ENCODE results near the gene PROSER3.

Gene PROSER3

GRCh38 chr19:35777961-35778360 lies 20.0 kb downstream of the PROSER3 start:
- no peak for DNase-seq (ENCODE audit: low read depth)

GRCh38 chr19:35779033-35779432 lies 21.1 kb downstream of the PROSER3 start:
- DNase-seq (ENCODE audit: low read depth), result no peak

DNA sequence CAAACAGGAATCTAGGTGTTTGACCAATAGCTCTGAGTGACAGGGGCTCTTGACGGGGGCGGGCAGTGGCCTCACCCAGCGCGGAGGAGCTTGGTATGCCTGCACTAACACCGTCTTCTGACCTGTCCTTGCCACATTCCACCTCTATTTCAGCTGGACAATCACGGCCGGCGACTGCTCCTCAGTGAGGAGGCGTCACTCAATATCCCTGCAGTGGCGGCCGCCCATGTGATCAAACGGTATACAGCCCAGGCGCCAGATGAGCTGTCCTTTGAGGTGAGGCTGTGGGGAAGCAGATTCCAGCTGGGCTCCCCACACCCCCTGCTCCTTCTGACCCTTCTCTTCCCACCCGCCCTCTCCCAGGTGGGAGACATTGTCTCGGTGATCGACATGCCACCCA lies 22.1 kb downstream of the PROSER3 start:
- DNase-seq (ENCODE audit: low read depth), result no peak

- no peak for DNase-seq (ENCODE audit: low read depth)
These were observed 22.7 kb downstream of the PROSER3 start for GRCh38 chr19:35780717-35781116.

DNA sequence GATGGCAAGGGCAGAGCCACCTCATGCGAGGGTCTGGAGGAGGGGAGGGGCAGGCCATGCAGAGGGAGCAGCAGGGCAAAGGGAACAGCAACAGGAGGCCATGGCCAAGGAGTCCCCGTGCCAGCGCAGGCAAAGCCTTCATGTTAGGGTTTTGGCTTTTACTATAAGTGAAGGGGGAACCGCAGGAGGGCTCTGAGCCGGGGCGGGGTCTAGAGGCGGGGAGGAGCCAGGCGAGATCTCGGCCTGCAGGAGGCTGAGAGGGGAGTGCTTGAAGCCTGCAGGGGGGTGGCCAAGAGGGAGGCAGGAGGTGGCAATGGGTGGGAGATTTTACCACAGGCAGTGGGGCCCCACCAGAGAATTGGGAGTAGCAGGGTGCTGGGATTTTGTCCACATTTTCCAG lies 23.7 kb downstream of the PROSER3 start:
- no peak for DNase-seq (ENCODE audit: low read depth)

- DNase-seq (ENCODE audit: low read depth), result no peak
These were observed 24.6 kb downstream of the PROSER3 start for GRCh38 chr19:35782589-35782988.

GRCh38 chr19:35783469-35784434 lies 25.8 kb downstream of the PROSER3 start:
- DNase-seq (ENCODE audit: low read depth), result no peak

DNA sequence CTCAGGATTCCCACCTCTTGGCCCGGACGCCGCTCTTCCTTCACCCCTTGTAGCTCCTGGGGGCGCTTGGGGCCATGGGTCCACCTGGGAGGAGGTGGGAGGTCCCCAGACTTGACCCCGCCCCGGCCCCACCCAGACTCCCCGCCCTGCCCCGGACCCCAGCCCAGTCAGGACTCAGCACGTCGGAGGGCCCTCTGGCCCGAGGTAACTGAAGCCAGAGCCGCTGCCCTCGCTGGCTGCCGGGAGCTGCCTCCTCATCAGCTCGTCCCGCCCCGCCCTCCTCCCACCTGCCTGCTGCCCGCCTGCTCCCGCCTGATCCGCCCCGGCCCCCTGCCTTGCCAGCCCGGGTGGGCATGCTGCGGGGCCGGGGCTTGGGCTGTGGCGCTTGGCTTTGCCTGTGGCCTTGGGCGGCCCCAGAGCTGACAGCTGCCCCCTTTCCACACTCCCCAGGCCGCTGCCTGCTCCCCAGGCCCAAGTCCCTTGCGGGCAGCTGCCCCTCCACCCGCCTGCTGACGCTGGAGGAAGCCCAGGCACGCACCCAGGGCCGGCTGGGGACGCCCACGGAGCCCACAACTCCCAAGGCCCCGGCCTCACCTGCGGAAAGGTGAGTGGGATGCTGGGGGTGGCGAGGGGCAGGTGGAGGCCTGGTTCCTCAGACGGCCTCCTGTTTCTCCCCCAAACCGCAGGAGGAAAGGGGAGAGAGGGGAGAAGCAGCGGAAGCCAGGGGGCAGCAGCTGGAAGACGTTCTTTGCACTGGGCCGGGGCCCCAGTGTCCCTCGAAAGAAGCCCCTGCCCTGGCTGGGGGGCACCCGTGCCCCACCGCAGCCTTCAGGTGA lies 26.7 kb downstream of the PROSER3 start:
- no peak for DNase-seq (ENCODE audit: low read depth)

DNA sequence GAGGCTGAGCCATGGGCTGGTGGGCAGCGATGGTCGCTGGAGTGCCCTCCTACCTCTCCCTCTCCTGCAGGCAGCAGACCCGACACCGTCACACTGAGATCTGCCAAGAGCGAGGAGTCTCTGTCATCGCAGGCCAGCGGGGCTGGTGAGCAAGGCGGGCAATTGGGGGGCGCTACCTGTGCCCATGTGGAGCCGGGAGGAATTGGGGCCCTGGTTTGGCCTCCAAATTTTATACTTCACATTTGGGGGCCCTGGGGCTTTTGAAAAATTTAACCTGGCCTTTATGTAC lies 27.3 kb downstream of the PROSER3 start:
- no peak for DNase-seq (ENCODE audit: low read depth)

GRCh38 chr19:35786299-35787160 lies 28.6 kb downstream of the PROSER3 start:
- DNase-seq (ENCODE audit: low read depth), result no peak

GRCh38 chr19:35787227-35787799 lies 29.3 kb downstream of the PROSER3 start:
- no peak for DNase-seq (ENCODE audit: low read depth)

DNA sequence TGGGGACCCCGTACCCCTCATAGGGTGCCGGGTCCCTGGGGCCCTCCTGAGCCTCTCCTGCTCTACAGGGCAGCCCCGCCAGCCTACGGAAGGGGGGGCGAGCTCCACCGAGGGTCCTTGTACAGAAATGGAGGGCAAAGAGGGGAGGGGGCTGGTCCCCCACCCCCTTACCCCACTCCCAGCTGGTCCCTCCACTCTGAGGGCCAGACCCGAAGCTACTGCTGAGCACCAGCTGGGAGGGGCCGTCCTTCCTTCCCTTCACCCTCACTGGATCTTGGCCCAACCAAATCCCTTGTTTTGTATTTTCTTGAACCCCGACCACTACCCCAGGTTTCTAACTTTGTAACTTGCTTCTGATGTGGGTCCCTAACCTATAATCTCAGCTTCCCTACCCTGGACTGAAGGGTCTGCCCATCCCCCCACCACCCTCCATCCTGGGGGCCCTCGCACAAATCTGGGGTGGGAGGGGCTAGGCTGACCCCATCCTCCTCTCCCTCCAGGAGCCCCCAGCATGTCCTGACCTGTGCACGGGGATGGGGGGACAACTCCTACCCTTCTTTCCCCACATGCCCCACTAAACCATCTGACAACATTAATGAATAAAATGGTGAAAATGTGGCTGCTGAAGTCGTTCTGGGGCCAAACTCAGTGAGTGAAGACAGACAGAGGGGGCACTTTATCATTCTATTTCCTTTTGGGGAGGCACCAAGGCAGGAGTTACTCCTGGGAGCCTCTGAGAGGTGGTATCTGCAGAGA lies 30.4 kb downstream of the PROSER3 start:
- no peak for DNase-seq (ENCODE audit: low read depth)

GRCh38 chr19:35789195-35789977 lies 31.4 kb downstream of the PROSER3 start:
- no peak for DNase-seq (ENCODE audit: low read depth)

- DNase-seq (ENCODE audit: low read depth), result no peak
These were observed 32.3 kb downstream of the PROSER3 start for GRCh38 chr19:35789978-35790944.

- no peak for DNase-seq (ENCODE audit: low read depth)
These were observed 33.2 kb downstream of the PROSER3 start for GRCh38 chr19:35790981-35791813.

DNA sequence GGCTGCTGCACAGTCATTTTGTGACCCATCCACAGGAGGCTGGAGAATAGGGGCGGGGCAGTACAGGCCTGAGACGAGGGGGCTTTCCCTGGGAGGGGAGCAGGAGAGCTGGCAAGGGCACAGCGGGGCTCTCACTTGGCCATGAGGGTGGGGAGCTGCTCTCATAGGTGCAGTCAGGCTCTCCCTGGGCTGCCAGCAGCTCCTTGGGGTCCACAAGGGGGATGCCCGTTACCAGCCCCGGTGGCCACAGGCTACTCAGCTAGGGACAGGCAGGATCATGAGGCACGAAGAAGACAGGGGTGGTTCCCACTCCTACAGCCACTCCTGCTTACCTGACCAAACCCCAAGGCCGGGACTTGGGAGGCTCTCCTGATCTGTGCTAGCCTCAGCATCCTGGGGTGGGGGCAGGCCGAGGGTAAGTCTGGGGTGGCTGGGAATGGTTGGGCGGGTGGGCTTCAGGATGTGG lies 33.9 kb downstream of the PROSER3 start:
- no peak for DNase-seq (ENCODE audit: low read depth)

- DNase-seq (ENCODE audit: low read depth), result no peak
These were observed 34.3 kb downstream of the PROSER3 start for GRCh38 chr19:35792312-35792711.

- no peak for DNase-seq (ENCODE audit: low read depth)
These were observed 34.9 kb downstream of the PROSER3 start for GRCh38 chr19:35792888-35793287.
